Measurements from ENCODE around the gene PLPP1.

The PLPP1 gene

DNA sequence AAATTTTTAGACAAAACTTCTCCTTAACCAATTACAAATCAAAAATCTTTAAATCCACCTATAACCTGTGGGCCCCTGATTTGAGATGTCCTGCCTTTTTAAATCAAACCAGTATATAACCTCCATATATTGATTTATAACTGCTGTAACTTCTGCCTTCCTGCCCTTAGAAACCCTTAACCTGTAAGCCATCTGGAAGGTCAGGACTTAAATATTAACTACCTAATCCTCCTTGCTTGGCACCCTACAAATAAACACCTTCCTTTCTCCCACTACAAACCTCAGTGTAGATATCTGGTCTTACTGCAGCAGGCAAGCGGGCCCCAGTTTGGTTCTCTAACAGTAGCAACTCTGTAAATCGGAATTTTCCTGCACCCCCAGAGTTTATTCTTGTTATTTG is 143.1 kb downstream of the PLPP1 start:
- TF ChIP-seq FOXP2 (optimal IDR thresholded peaks at IDR 0.05; ENCODE audit: control extremely low read depth, extremely low read length, insufficient read depth) (no peak), EZH2 (IDR thresholded peaks at IDR 0.05) (no peak), POLR2AphosphoS5 (IDR thresholded peaks at IDR 0.05; ENCODE audit: borderline replicate concordance, low read depth, low read length) (no peak)
- Histone ChIP-seq H3K36me3 (ENCODE audit: insufficient read depth, low read length) (peaks cover 66% of the 10 kb centered on the region), H3K27ac (no peak overlapping the region), H3K9ac (ENCODE audit: insufficient read length) (no peak overlapping the region), H3K9me3 (ENCODE audit: low read depth, low read length) (no peaks in the 10 kb centered on the region), H3K4me3 (no peak overlapping the region)
- DNase-seq (ENCODE audit: low read depth, low spot score), result no peak

DNA sequence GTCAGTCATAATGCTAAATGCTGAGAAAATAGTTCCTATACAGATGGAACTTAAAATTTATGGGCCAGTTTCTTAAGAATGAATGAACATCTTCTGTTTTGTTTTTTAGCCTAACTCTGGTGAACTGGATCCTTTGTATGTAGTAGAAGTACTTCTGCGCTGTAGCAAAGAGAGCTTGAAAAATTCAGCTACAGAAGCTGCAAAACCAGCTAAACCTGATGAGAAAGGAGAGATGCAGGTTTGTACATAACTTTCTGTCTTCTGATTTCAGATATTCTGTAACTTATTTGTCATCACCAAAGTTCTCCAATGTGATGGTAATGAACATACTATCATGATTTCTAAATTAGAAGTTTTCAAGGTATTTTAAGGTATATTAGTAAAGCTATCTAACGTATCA is 146.9 kb downstream of the PLPP1 start:
- TF ChIP-seq EZH2 (IDR thresholded peaks at IDR 0.05), result no peak
- no peak for TF ChIP-seq POLR2AphosphoS5 (IDR thresholded peaks at IDR 0.05; ENCODE audit: borderline replicate concordance, low read depth, low read length)
- no peak for DNase-seq (ENCODE audit: low read depth, low spot score)
- Histone ChIP-seq H3K4me3 (no peak overlapping the region), H3K36me3 (ENCODE audit: insufficient read depth, low read length) (peaks cover 83% of the 10 kb centered on the region), H3K9me3 (ENCODE audit: low read depth, low read length) (0 out of 2 replicates have a peak, but pooled peaks cover 3% of the 10 kb centered on the region), H3K27ac (no peak overlapping the region), H3K9ac (ENCODE audit: insufficient read length) (no peak overlapping the region)

DNA sequence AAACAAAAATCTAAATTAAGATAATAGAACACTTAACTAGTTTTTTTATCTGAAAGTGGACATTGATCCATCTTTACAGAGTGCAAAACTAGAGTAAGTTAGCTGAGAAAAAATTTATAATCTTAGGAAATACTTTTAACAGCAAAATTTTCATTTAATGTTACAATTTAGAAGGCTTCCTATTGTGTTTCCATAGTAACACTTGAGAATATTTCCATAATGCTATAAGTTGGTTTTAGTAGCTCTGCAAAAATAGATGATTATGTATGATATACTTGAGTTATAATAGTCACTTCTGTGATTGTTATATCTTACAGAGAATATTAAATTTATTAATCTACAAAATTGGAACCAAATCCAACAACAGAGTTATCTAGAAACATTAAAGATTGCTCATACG is 148.4 kb downstream of the PLPP1 start:
- DNase-seq (ENCODE audit: low read depth, low spot score), result no peak

DNA sequence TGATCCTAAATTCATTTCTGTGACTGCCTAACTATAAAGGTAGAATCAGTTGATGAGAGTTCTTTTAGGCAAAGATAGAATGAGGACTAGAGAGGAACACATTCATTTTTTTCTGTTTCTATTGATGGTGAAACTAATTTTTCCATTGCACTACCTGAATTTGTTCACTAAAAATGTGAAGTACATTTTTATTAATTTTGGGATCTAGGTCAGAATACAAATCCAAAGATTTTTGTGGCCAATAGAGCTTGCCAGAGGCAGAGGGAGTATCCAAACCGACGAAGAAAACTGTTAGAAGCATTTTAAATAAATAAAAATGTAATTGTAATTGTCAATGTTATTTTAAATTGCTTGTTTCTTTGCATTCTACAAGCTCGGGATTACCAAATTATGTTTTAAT is 148.9 kb downstream of the PLPP1 start:
- no peak overlapping the region for H3K4me3 ChIP-seq
- TF ChIP-seq EZH2 (IDR thresholded peaks at IDR 0.05) (no peak), FOXP2 (optimal IDR thresholded peaks at IDR 0.05; ENCODE audit: control extremely low read depth, extremely low read length, insufficient read depth) (no peak), POLR2AphosphoS5 (IDR thresholded peaks at IDR 0.05; ENCODE audit: borderline replicate concordance, low read depth, low read length) (no peak)
- peak overlapping the region; percentile 42; the same call in 1 of the 2 replicates for H3K27ac ChIP-seq
- no peak for DNase-seq (ENCODE audit: low read depth, low spot score)
- H3K36me3 ChIP-seq (ENCODE audit: insufficient read depth, low read length), result peaks cover 77% of the 10 kb centered on the region
- H3K9ac ChIP-seq (ENCODE audit: insufficient read length), result no peak overlapping the region
- 0 out of 2 replicates have a peak, but pooled peaks cover 3% of the 10 kb centered on the region for H3K9me3 ChIP-seq (ENCODE audit: low read depth, low read length)

More for the DNA sequence above, 148.4 kb downstream of the PLPP1 start:
- no peak overlapping the region for H3K9ac ChIP-seq (ENCODE audit: insufficient read length)
- H3K4me3 ChIP-seq, result no peak overlapping the region
- TF ChIP-seq FOXP2 (optimal IDR thresholded peaks at IDR 0.05; ENCODE audit: control extremely low read depth, extremely low read length, insufficient read depth), result no peak
- no peak for TF ChIP-seq POLR2AphosphoS5 (IDR thresholded peaks at IDR 0.05; ENCODE audit: borderline replicate concordance, low read depth, low read length)
- TF ChIP-seq EZH2 (IDR thresholded peaks at IDR 0.05), result no peak
- peak overlapping the region; percentile 42; the same call in 1 of the 2 replicates for H3K27ac ChIP-seq
- H3K36me3 ChIP-seq (ENCODE audit: insufficient read depth, low read length), result peaks cover 81% of the 10 kb centered on the region
- 0 out of 2 replicates have a peak, but pooled peaks cover 3% of the 10 kb centered on the region for H3K9me3 ChIP-seq (ENCODE audit: low read depth, low read length)

DNA sequence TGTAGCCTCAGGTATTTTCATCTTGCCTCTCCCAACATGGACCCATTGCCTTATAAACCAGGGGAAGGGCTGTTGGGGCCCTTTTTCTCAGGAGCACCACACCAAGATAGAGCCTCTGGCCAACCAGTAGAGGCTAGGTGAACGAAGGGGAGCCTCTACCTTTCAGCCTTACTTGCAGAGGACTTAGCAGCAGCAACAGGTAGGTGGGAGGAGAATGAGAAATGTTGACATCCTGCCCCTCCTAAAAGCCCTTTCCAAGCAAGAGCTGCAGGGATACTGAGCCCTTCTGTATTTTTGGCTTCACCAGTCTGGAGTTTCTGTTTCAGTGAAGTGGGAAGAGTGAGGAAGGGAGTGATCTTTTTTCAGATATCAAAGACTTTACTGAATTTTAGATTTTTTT is 149.5 kb downstream of the PLPP1 start:
- TF ChIP-seq POLR2AphosphoS5 (IDR thresholded peaks at IDR 0.05; ENCODE audit: borderline replicate concordance, low read depth, low read length), result no peak
- TF ChIP-seq EZH2 (IDR thresholded peaks at IDR 0.05), result no peak
- TF ChIP-seq FOXP2 (optimal IDR thresholded peaks at IDR 0.05; ENCODE audit: control extremely low read depth, extremely low read length, insufficient read depth), result no peak
- Histone ChIP-seq H3K4me3 (no peak overlapping the region), H3K27ac (no peak overlapping the region), H3K9me3 (ENCODE audit: low read depth, low read length) (0 out of 2 replicates have a peak, but pooled peaks cover 3% of the 10 kb centered on the region), H3K9ac (ENCODE audit: insufficient read length) (no peak overlapping the region), H3K36me3 (ENCODE audit: insufficient read depth, low read length) (peaks cover 77% of the 10 kb centered on the region)
- no peak for DNase-seq (ENCODE audit: low read depth, low spot score)

DNA sequence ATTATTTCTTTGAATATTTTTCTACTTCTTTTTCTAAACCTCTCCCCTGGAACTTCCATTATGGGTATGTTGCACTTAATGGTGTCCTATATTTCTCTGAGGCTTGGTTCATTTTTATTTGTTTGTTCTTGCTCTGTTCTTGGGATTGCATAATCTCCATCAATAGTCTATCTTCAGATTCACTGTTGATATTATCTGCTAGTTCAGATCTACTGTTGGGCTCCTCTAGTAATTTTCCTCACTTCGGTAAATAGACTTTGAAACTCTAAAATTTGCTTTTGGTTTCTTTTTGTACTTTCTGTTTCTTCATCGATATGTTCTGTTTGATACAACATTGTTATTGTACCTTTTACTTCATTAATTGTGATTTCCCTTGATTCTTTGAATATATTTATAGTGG is 150.7 kb downstream of the PLPP1 start:
- no peak for DNase-seq (ENCODE audit: low read depth, low spot score)
- H3K36me3 ChIP-seq (ENCODE audit: insufficient read depth, low read length), result peaks cover 78% of the 10 kb centered on the region
- 0 out of 2 replicates have a peak, but pooled peaks cover 3% of the 10 kb centered on the region for H3K9me3 ChIP-seq (ENCODE audit: low read depth, low read length)
- H3K4me3 ChIP-seq, result no peak overlapping the region
- no peak overlapping the region for H3K27ac ChIP-seq
- TF ChIP-seq POLR2AphosphoS5 (IDR thresholded peaks at IDR 0.05; ENCODE audit: borderline replicate concordance, low read depth, low read length) (no peak), FOXP2 (optimal IDR thresholded peaks at IDR 0.05; ENCODE audit: control extremely low read depth, extremely low read length, insufficient read depth) (no peak), EZH2 (IDR thresholded peaks at IDR 0.05) (no peak)
- no peak overlapping the region for H3K9ac ChIP-seq (ENCODE audit: insufficient read length)

GRCh38 chr5:55383254-55383653 is 151.5 kb downstream of the PLPP1 start:
- no peak for DNase-seq (ENCODE audit: low read depth, low spot score)
- no peak for TF ChIP-seq EZH2 (IDR thresholded peaks at IDR 0.05)
- TF ChIP-seq FOXP2 (optimal IDR thresholded peaks at IDR 0.05; ENCODE audit: control extremely low read depth, extremely low read length, insufficient read depth), result no peak
- TF ChIP-seq POLR2AphosphoS5 (IDR thresholded peaks at IDR 0.05; ENCODE audit: borderline replicate concordance, low read depth, low read length), result no peak
- Histone ChIP-seq H3K9ac (ENCODE audit: insufficient read length) (no peak overlapping the region), H3K9me3 (ENCODE audit: low read depth, low read length) (0 out of 2 replicates have a peak, but pooled peaks cover 3% of the 10 kb centered on the region), H3K4me3 (no peak overlapping the region), H3K27ac (no peak overlapping the region), H3K36me3 (ENCODE audit: insufficient read depth, low read length) (peaks cover 75% of the 10 kb centered on the region)

DNA sequence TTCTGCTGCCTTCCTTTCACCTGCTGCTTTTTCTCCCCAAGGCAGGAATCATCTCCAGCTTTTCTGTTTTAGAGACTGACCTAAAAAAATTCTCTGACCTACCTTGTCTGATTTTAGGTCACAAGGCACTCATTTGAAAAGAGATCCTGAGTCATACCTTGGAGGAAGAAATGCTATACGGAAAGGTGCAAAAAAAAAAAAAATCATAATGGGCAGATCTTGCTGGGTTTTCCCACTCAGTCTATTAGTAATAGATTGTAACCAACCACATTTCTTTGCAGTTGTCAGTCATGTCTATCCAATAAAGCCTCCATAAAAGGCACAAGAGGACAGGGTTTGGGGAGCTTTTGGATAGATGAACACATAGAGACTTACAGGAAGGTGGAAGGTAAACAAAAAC is 157.0 kb downstream of the PLPP1 start:
- no peak overlapping the region for H3K27ac ChIP-seq
- H3K36me3 ChIP-seq (ENCODE audit: insufficient read depth, low read length), result peaks cover 61% of the 10 kb centered on the region
- no peak overlapping the region for H3K9ac ChIP-seq (ENCODE audit: insufficient read length)
- DNase-seq (ENCODE audit: low read depth, low spot score), result no peak
- H3K9me3 ChIP-seq (ENCODE audit: low read depth, low read length), result no peaks in the 10 kb centered on the region
- H3K4me3 ChIP-seq, result no peak overlapping the region
- TF ChIP-seq POLR2AphosphoS5 (IDR thresholded peaks at IDR 0.05; ENCODE audit: borderline replicate concordance, low read depth, low read length) (no peak), EZH2 (IDR thresholded peaks at IDR 0.05) (no peak), FOXP2 (optimal IDR thresholded peaks at IDR 0.05; ENCODE audit: control extremely low read depth, extremely low read length, insufficient read depth) (no peak)

Measured in SK-N-MC (cell line).